ENCODE results near the gene AP1M1.

AP1M1 gene

DNA sequence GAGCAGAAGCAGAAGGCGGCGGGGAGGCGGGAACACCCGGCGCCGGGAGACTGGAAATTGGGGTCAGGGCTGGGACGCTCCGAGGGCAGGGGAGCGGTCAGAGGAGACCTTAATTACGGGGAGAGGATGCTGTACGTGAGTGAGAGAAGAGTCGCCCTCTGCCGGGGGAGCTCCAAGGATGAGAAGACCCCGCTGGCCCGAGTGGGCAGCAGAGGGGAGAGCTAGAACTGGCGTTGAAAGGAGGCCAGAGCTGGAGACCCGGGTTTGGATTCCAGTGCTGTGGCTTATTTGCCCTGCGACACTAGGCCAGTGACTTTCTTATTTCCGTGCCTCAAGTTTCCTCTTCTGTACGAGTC lies 12.0 kb upstream of the AP1M1 start:
- DNase-seq: no peak

DNA sequence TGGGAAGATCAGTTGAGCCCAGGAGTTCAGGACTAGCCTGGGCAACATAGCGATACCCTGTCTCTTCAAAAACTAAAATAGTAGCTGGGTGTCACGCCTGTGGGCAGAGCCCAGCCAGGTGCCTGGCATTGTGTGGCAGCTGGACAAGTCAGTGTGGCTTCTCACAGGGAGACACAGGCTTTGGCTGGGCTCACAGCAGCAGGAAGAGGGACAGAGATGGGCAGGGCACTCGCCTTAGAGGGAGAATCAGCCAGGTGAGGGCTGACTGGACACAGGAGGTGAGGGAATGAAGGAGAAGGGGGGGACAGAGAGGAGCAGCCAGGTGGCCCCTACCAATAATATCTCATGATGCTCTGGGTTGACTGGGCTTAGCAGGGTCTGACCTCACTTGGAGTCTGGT lies 9.2 kb upstream of the AP1M1 start:
- no peak for DNase-seq

DNA sequence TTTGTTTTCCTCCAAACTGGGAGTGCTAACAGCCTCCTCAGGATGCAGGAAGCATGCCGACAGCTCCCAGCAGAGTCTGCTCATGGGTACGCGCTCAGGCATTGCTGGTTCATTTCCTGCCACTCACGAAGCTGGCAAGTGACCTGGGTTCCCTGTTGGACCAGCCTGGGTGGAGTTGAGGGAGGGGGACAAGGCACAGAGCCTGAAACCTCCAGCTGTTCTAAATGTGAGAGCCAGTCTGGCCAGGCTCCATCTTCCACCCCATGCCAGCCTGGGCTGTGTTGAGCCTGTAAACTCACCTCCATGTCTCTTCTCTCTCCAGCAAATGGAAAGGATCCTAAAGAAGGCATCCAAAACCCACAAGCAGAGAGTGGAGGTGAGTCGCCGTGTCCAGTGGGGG lies 7.5 kb upstream of the AP1M1 start:
- DNase-seq: no peak

- DNase-seq: no peak
Measured at GRCh38 chr19:16190736-16191135, 7.0 kb upstream of the AP1M1 start.

GRCh38 chr19:16191216-16191908 lies 6.3 kb upstream of the AP1M1 start:
- no peak for DNase-seq

DNA sequence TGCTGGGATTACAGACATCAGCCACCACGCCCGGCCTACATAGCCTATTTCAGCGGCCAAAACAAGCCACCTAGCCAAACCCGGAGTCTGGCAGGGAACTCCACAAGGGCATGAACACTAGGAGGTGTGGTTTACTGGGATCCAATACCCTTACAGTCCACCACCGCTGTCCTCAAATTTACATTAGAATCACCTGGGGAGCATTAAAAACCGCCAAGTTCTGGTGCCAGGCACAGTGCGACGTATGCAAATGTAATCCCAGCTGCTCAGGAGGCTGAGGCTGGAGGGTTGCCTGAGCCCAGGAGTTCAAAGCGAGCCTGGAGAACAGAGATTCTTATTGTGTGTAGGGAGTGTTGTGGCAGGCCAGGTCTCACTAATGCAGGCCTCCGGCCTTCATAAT lies 4.2 kb upstream of the AP1M1 start:
- DNase-seq: no peak

GRCh38 chr19:16197188-16197621 lies 506 bp upstream of the AP1M1 start:
- DNase-seq: no peak

DNA sequence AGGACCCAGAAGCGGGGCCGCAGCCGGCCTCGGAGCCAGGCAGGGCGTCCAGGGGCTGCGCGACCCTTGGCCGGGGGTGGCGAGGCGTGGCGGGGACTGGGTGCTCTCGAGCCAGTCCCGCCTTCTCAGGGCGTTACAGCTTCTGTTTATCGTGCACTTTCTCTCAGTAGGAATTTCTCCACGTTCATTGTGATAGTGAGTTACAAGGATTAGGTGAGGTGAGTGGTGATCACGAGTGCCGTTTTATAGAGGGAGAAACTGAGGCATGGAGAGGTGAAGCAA lies 600 bp downstream of the AP1M1 start:
- no peak for DNase-seq

- DNase-seq: no peak
Measured at GRCh38 chr19:16199275-16199932, 1.7 kb downstream of the AP1M1 start.

- DNase-seq: no peak
Measured at GRCh38 chr19:16200038-16201010, 2.6 kb downstream of the AP1M1 start.

DNA sequence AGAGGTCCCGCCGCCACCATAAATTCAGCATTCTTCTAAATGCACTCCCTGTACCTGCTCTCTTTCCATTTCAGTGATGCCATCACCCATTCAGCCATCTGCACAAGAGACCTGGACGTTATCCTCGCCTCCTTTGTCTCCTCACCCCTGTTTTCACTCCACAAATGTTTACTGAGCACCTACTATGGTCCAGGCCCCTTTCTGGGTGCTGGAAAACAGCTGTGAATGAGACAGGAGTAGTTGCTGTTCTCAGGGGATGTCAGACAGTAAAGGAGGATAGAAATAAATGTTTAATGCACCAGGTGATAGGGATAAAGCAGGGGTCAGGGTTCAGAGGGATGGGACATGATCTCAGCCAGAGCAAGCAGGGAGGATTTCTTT lies 3.3 kb downstream of the AP1M1 start:
- DNase-seq: no peak

DNA sequence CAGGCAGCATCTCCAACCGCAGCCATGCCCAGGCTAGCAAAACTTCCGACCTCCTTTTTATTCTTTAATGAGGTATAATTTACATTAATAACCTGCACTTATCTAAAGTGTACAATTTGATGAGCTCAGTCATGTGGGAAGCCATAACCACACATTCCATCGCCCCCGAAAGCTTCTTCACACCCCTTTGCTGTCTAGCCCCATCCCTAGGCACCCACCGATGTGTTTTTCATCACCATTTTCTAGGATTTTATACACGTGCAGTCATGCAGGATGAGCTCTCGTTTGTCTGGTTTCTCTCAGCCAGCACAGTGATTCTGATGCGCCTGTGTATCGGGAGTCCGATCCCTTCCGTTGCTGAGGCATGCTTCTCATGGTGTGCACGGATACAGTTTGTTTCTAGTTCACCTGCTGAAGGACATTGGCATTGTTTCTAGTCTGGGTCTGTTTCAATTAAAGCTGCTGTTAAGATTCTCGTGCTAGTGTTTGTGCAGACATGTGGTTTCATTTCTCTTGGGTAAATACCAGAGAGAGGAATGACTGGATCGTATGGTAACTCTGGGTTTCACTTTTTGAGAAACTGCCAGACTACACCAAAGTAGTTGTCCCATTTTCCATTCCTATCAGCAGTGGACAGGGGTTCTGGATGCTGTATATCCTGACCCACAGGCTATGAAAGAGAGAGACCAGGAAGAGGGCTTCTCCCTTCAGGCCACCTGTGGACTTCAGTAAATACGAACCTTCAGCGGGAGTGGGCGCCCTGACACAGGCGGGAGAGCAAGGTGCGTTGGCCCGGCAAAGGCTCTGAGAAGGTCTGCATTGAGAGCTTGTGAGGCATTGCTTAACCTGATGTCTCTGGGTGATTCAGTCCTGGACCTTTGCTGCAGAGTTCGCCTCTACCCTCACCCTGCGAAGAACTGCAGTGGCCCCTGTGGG lies 4.9 kb downstream of the AP1M1 start:
- DNase-seq: peak; percentile 38

- DNase-seq: no peak
Measured at GRCh38 chr19:16203256-16204004, 5.7 kb downstream of the AP1M1 start.

DNA sequence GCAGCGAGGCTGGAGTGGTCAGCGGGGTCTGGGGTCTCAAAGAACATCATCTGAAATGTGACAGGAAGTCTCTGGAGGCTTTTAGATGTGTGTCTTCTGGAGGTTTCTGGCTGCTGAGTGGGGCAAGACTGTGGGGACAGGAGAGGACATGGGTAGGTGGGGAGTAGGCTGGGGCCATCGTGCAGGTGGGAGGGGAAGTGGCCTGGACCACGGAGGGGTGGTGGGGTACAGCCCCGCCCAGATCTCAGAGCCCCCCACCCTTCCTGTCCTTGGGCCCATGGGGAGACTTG lies 6.2 kb downstream of the AP1M1 start:
- DNase-seq: no peak

DNA sequence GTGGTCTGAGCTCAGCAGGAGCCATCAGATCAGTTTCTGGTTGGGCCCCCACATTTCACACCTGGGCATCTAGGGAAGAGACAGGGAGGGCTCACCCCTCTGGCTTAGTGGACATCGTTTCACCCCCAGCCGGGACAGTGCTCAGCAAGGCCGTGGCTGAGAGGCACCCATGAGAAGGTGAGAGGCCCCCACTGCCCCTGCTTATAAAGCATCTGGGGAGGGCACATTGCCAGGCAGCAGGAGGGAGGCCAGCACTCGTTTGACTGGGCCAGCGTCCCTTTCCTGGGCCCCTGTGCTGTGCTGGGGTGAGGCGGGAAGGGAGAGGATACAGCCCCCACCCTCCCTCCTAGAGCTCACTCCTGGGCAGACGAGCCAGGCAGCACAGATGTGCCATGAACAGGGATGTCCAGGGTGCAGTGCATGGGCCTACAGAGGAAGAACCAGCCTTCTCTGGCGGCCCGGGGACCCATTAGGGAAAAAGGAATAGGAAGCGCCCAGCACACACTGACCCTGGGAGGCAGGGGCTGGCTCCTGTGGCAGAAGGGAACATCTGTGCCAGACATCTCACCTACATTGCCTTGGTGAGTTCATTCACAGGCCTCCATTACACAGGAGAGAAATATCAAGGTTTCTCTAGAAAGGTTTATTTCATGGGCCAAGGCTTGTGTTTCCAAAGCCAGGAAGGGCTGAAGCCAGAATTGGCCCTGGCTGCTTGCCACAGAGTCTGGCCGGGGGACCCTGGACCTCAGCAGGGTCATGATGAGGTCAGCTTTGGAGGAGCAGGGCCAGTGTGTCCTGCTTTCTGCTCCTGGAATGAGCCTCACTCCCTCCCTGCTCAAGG lies 7.7 kb downstream of the AP1M1 start:
- no peak for DNase-seq

GRCh38 chr19:16206046-16206605 lies 8.4 kb downstream of the AP1M1 start:
- DNase-seq: no peak

GRCh38 chr19:16206637-16207036 lies 8.9 kb downstream of the AP1M1 start:
- DNase-seq: no peak

DNA sequence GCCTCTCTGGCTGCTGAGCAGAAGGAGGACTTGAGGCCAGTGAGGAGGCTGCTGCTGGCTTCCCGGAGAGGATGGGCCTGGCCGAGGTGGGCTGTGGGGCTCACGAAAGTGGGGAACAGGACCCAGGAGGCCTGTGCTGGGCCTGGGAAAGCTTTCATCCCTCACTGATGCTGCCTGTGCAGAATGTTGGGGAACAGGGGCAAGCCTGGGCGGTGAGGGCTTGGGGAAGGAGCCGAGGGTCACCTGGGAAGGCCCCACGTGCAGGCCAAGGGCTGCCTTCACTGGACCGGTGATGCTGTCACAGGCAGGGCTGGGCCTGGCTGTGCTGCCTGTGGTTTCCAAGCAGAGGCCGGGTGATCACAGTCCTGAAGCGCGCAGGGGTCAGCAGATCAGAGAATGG lies 9.4 kb downstream of the AP1M1 start:
- no peak for DNase-seq

GRCh38 chr19:16207490-16208025 lies 9.8 kb downstream of the AP1M1 start:
- no peak for DNase-seq

DNA sequence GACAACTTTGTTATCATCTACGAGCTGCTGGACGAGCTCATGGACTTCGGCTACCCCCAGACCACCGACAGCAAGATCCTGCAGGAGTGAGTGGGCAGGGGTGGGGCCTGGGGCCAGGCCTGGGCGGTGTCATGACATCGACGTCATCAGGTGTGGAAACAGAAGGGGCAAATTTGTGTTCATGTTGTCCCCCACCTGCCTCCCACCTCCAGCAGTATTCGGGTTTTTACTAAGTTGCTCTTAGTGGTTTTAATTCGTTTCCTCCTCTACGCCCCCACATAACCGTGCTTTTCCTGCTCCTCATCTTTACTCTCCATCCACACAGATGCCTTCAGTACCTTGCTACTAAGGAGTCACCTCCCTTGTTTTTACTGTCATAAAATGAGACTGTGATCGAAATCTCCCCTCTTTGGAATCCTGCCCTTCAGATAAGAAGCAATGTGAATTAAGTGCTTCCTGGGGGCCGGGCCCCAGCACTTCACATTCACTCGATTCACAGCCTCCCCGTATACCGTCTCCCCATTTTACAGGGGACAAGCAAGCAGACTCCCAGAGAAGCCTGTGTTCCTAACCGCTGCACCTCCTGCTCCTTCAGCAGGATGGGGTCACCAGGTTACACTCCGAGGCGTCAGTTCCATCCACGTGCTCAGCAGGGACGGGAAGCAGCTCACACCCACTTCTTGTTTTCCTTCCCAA lies 10.5 kb downstream of the AP1M1 start:
- no peak for DNase-seq

All from activated CD4-positive, alpha-beta T cell treated with anti-CD3 and anti-CD28 coated beads, Interleukin-2, amount 50 U/mL, for 16 hours (primary cell).